ENCODE results near the gene CELA2B.
"Not testable (repeated sequence)": the region's sequence is repeated elsewhere in the genome, so short reads cannot be mapped to it uniquely, and the experiment has no call there.

DNA sequence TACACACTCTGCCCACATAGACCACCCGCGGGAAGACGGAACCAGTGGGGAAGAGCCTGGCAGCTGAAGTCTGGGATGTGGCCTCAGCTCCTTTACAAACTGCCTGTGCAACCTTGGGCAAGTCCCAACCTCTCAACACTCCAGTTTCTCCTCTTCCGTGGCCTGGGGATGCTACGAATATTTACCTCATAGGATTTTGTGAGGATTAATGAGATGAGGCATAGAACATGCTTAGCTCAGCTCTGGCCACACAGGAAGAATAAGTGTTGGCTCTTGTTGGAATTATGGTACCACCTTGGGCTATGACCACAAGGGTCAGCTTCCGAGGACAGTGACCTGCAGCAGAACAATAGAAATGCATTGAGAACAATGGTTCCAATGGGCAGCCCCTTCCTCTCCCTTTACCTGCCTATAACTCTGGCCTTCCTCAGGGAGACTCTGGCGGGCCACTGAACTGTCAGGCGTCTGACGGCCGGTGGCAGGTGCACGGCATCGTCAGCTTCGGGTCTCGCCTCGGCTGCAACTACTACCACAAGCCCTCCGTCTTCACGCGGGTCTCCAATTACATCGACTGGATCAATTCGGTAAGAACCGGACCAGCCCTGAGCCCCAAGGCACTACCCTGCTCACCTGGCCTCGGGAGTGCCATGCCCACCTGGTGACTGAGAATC lies 8.8 kb upstream of the CELA2B start:
- not testable (repeated sequence) for TF ChIP-seq POLR2A, POLR2AphosphoS5 (IDR thresholded peaks at IDR 0.05)
- TF ChIP-seq, protein P1, sequence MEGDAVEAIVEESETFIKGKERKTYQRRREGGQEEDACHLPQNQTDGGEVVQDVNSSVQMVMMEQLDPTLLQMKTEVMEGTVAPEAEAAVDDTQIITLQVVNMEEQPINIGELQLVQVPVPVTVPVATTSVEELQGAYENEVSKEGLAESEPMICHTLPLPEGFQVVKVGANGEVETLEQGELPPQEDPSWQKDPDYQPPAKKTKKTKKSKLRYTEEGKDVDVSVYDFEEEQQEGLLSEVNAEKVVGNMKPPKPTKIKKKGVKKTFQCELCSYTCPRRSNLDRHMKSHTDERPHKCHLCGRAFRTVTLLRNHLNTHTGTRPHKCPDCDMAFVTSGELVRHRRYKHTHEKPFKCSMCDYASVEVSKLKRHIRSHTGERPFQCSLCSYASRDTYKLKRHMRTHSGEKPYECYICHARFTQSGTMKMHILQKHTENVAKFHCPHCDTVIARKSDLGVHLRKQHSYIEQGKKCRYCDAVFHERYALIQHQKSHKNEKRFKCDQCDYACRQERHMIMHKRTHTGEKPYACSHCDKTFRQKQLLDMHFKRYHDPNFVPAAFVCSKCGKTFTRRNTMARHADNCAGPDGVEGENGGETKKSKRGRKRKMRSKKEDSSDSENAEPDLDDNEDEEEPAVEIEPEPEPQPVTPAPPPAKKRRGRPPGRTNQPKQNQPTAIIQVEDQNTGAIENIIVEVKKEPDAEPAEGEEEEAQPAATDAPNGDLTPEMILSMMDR (IDR thresholded peaks at IDR 0.05) = not testable (repeated sequence)
